Ishikawa (cell line): ENCODE results near the gene OR6C75.
A peak's percentile ranks its signal among the peaks of the same experiment; 100 is the strongest.

Experiments
- CEBPB ChIP-seq: IDR thresholded peaks from 2 replicates; pipeline ENCODE4 v1.6.1; 2012
- CREB1 ChIP-seq: IDR thresholded peaks from 2 replicates; pipeline ENCODE4 v1.6.1; 2012; ENCODE audit warnings: low read depth
- EGR1 ChIP-seq: IDR thresholded peaks from 2 replicates; pipeline ENCODE4 v1.6.1; 2012
- EP300 ChIP-seq: IDR thresholded peaks from 2 replicates; pipeline ENCODE4 v1.6.1; 2012; ENCODE audit warnings: borderline replicate concordance
- FOXM1 ChIP-seq: IDR thresholded peaks from 2 replicates; pipeline ENCODE4 v1.6.1; 2012; ENCODE audit warnings: low read depth, borderline replicate concordance
- MAX ChIP-seq: IDR thresholded peaks from 2 replicates; pipeline ENCODE4 v1.6.1; 2012
- NFIC ChIP-seq: IDR thresholded peaks from 2 replicates; pipeline ENCODE4 v1.6.1; 2012
- RAD21 ChIP-seq: IDR thresholded peaks from 2 replicates; pipeline ENCODE4 v1.6.1; 2012; ENCODE audit warnings: low read depth
- REST ChIP-seq: IDR thresholded peaks from 2 replicates; pipeline ENCODE4 v1.6.1; 2012; ENCODE audit warnings: low read depth, mild to moderate bottlenecking
- TAF1 ChIP-seq: IDR thresholded peaks from 2 replicates; pipeline ENCODE4 v1.6.1; 2012; ENCODE audit warnings: low read depth, mild to moderate bottlenecking
- TCF12 ChIP-seq: IDR thresholded peaks from 2 replicates; pipeline ENCODE4 v1.6.1; 2012; ENCODE audit warnings: low read depth
- TEAD4 ChIP-seq: IDR thresholded peaks from 2 replicates; pipeline ENCODE4 v1.6.1; 2012
- USF1 ChIP-seq: IDR thresholded peaks from 2 replicates; pipeline ENCODE4 v1.6.1; 2012
- YY1 ChIP-seq: IDR thresholded peaks from 2 replicates; pipeline ENCODE4 v1.6.1; 2012; ENCODE audit warnings: low read depth
- ZBTB7A ChIP-seq: IDR thresholded peaks from 2 replicates; pipeline ENCODE4 v1.6.1; 2012; ENCODE audit warnings: low read depth

The OR6C75 gene

GRCh38 chr12:55400229-55400628, 37.5 kb downstream of the OR6C75 start, which contains the start of gene OR6C65:
Gene OR6C65 (plus strand): TSS chr12:55400529. CDS start chr12:55400529, 0 bp downstream.
- TF ChIP-seq USF1 (no peak), FOXM1 (no peak), RAD21 (no peak), REST (no peak), TAF1 (no peak), EP300 (no peak), ZBTB7A (no peak), YY1 (no peak), TCF12 (no peak), MAX (no peak), NFIC (no peak), CREB1 (no peak), CEBPB (no peak), TEAD4 (no peak), EGR1 (no peak)

- TF ChIP-seq CREB1 (no peak), RAD21 (no peak), EGR1 (no peak), TEAD4 (no peak), TAF1 (no peak), FOXM1 (no peak), NFIC (no peak), USF1 (no peak), YY1 (no peak), EP300 (no peak)
Observed at GRCh38 chr12:55407866-55408265, 45.1 kb downstream of the OR6C75 start.

- TF ChIP-seq RAD21: peak; percentile 20; the same call in 1 of the 2 replicates
Observed at GRCh38 chr12:55413498-55414388, 51.0 kb downstream of the OR6C75 start.

GRCh38 chr12:55416961-55417360, 54.2 kb downstream of the OR6C75 start:
- TF ChIP-seq EGR1: no peak
- no peak for TF ChIP-seq TEAD4
- no peak for TF ChIP-seq TCF12
- TF ChIP-seq TAF1: no peak
- TF ChIP-seq RAD21: no peak
- TF ChIP-seq REST: no peak
- TF ChIP-seq USF1: no peak
- no peak for TF ChIP-seq YY1
- no peak for TF ChIP-seq ZBTB7A
- TF ChIP-seq CREB1: no peak
- no peak for TF ChIP-seq FOXM1
- TF ChIP-seq EP300: no peak
- TF ChIP-seq MAX: no peak
- TF ChIP-seq NFIC: no peak
- TF ChIP-seq CEBPB: no peak
